ENCODE data around the gene AP2A1. TPM values are rescaled to one million over a fixed set of nuclear protein-coding genes. Genes with fewer than 3 reads are reported as not detected.

The AP2A1 gene
- total and polyA plus RNA-seq, 2 donors (not counting 3 experiments of a cell fraction or from before 2014, with no cell fraction given): 108 to 113 TPM

DNA sequence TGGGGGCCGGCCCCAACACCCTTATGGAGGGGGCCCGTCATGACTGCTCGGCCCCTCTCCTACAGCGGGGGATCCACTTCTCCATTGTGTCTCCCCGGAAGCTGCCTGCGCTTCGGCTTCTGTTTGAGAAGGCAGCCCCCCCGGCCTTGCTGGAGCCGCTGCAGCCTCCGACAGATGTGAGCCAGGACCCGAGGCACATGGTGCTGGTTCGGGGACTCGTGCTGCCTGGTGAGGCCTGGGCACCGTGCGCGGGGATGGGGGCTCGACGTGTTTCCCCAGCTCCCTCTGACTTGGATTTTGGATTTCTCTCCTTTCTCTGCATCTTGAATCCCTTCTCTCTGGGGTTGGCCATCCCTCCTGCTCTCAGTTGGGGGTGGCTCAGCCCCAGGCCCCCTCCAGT is 62.9 kb downstream of the AP2A1 start:
- CTCF ChIA-PET: no interaction called here
- Histone ChIP-seq H3K4me3 (replicated peaks in 1 of 3; ENCODE audit: insufficient read depth in 1 of 3, low read depth in 1 of 3, low read length in 3 of 3) (no peak overlapping the region), H3K79me2 (ENCODE audit: control insufficient read depth, insufficient read depth, low read length) (no peaks in the 10 kb centered on the region), H3K9ac (replicated peaks; ENCODE audit: extremely low read depth, insufficient read depth, low read length) (no peak overlapping the region), H3K4me2 (ENCODE audit: insufficient read depth, low read length) (no peak overlapping the region), H4K20me1 (replicated peaks; ENCODE audit: control insufficient read depth, extremely low read depth, insufficient read depth, low read length) (no peaks in the 10 kb centered on the region), H3K27me3 (ENCODE audit: control insufficient read depth in 2 of 2, insufficient read depth in 2 of 2, low read length in 2 of 2) (no peaks in the 10 kb centered on the region), H3K27ac (ENCODE audit: insufficient read depth, low read depth, low read length) (no peak overlapping the region), H3K9me3 (replicated peaks; ENCODE audit: control insufficient read depth, insufficient read depth, low read length) (no peaks in the 10 kb centered on the region), H3K9me1 (replicated peaks; ENCODE audit: control insufficient read depth, extremely low read depth, insufficient read depth, low read length) (no peaks in the 10 kb centered on the region), H3K4me1 (ENCODE audit: control insufficient read depth, extremely low read depth, insufficient read depth, low read length) (peaks cover 8% of the 10 kb centered on the region), H2AFZ (ENCODE audit: low read depth, low read length) (no peak overlapping the region), H3K36me3 (ENCODE audit: control insufficient read depth in 2 of 2, extremely low read depth in 1 of 2, insufficient read depth in 2 of 2, low read length in 2 of 2) (peaks cover 11 to 51% of the 10 kb centered on the region in 2 experiments)
- intact Hi-C loops (cut with micrococcal nuclease) (no loop called here), dilution Hi-C loops (cut with MboI; ENCODE audit: extremely low pct_ligation_motif_present, low sequenced_read_pairs) (no loop called here)
- FAIRE-seq: no peak
- TF ChIP-seq, protein P1, sequence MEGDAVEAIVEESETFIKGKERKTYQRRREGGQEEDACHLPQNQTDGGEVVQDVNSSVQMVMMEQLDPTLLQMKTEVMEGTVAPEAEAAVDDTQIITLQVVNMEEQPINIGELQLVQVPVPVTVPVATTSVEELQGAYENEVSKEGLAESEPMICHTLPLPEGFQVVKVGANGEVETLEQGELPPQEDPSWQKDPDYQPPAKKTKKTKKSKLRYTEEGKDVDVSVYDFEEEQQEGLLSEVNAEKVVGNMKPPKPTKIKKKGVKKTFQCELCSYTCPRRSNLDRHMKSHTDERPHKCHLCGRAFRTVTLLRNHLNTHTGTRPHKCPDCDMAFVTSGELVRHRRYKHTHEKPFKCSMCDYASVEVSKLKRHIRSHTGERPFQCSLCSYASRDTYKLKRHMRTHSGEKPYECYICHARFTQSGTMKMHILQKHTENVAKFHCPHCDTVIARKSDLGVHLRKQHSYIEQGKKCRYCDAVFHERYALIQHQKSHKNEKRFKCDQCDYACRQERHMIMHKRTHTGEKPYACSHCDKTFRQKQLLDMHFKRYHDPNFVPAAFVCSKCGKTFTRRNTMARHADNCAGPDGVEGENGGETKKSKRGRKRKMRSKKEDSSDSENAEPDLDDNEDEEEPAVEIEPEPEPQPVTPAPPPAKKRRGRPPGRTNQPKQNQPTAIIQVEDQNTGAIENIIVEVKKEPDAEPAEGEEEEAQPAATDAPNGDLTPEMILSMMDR (IDR thresholded peaks at IDR 0.05; ENCODE audit: extremely low read depth in 1 of 2, insufficient read depth in 1 of 2, low read depth in 1 of 2, low read length in 2 of 2): no peak
- DNase-seq (ENCODE audit: low read depth, low spot score): no peak
- BruUV-seq (replicated peaks): no TSS peak
- POLR2A ChIA-PET: no interaction called here

GRCh38 chr19:49830766-49831165 is 64.0 kb downstream of the AP2A1 start:
- H3K36me3 ChIP-seq (ENCODE audit: control insufficient read depth in 2 of 2, extremely low read depth in 1 of 2, insufficient read depth in 2 of 2, low read length in 2 of 2): peaks cover 11 to 60% of the 10 kb centered on the region in 2 experiments
- BruUV-seq (replicated peaks): no TSS peak
- ChIA-PET CTCF (no interaction called here), POLR2A (no interaction called here)
- H3K4me2 ChIP-seq (ENCODE audit: insufficient read depth, low read length): no peak overlapping the region
- H3K9me3 ChIP-seq (replicated peaks; ENCODE audit: control insufficient read depth, insufficient read depth, low read length): no peaks in the 10 kb centered on the region
- DNase-seq (ENCODE audit: low read depth, low spot score): no peak
- H3K4me1 ChIP-seq (ENCODE audit: control insufficient read depth, extremely low read depth, insufficient read depth, low read length): peaks cover 8% of the 10 kb centered on the region
- H2AFZ ChIP-seq (ENCODE audit: low read depth, low read length): no peak overlapping the region
- no peak overlapping the region for H3K9ac ChIP-seq (replicated peaks; ENCODE audit: extremely low read depth, insufficient read depth, low read length)
- dilution Hi-C loops (cut with MboI; ENCODE audit: extremely low pct_ligation_motif_present, low sequenced_read_pairs): no loop called here
- H3K79me2 ChIP-seq (ENCODE audit: control insufficient read depth, insufficient read depth, low read length): no peaks in the 10 kb centered on the region
- no peaks in the 10 kb centered on the region for H3K27me3 ChIP-seq (ENCODE audit: control insufficient read depth in 2 of 2, insufficient read depth in 2 of 2, low read length in 2 of 2)
- H4K20me1 ChIP-seq (replicated peaks; ENCODE audit: control insufficient read depth, extremely low read depth, insufficient read depth, low read length): no peaks in the 10 kb centered on the region
- H3K27ac ChIP-seq (ENCODE audit: insufficient read depth, low read depth, low read length): no peak overlapping the region
- H3K9me1 ChIP-seq (replicated peaks; ENCODE audit: control insufficient read depth, extremely low read depth, insufficient read depth, low read length): no peaks in the 10 kb centered on the region
- FAIRE-seq: no peak
- H3K4me3 ChIP-seq (replicated peaks in 1 of 3; ENCODE audit: insufficient read depth in 1 of 3, low read depth in 1 of 3, low read length in 3 of 3): no peak overlapping the region
- intact Hi-C loops (cut with micrococcal nuclease): no loop called here
- TF ChIP-seq, protein P1 (IDR thresholded peaks at IDR 0.05; ENCODE audit: extremely low read depth in 1 of 2, insufficient read depth in 1 of 2, low read depth in 1 of 2, low read length in 2 of 2): no peak
- TF ChIP-seq GATA2 (IDR thresholded peaks at IDR 0.05; ENCODE audit: insufficient read depth, insufficient read length, low read depth, low read length) (no peak), POLR2AphosphoS5 (IDR thresholded peaks at IDR 0.05; ENCODE audit: insufficient read depth, low read depth, low read length) (no peak), MYC (IDR thresholded peaks at IDR 0.05; ENCODE audit: low read depth, low read length) (no peak), POLR2A (IDR thresholded peaks at IDR 0.05; ENCODE audit: low read depth, low read length) (no peak), JUN (IDR thresholded peaks at IDR 0.05; ENCODE audit: borderline replicate concordance, insufficient read depth, insufficient read length, low read depth) (no peak), MAX (IDR thresholded peaks at IDR 0.05; ENCODE audit: insufficient read depth, insufficient read length) (no peak), FOS (IDR thresholded peaks at IDR 0.05; ENCODE audit: borderline replicate concordance, insufficient read depth, low read length) (no peak), EZH2 (IDR thresholded peaks at IDR 0.05; ENCODE audit: borderline replicate concordance, low read depth, low read length, severe bottlenecking) (no peak)
